Bone marrow (tissue), 2 donors: Measurements from ENCODE around the gene MTHFSD.

Experiments used
- DNase-seq, 2 donors: peaks; one replicate each; lab custom pipeline; 2025; lab: John Stamatoyannopoulos, UW

The MTHFSD gene

DNA sequence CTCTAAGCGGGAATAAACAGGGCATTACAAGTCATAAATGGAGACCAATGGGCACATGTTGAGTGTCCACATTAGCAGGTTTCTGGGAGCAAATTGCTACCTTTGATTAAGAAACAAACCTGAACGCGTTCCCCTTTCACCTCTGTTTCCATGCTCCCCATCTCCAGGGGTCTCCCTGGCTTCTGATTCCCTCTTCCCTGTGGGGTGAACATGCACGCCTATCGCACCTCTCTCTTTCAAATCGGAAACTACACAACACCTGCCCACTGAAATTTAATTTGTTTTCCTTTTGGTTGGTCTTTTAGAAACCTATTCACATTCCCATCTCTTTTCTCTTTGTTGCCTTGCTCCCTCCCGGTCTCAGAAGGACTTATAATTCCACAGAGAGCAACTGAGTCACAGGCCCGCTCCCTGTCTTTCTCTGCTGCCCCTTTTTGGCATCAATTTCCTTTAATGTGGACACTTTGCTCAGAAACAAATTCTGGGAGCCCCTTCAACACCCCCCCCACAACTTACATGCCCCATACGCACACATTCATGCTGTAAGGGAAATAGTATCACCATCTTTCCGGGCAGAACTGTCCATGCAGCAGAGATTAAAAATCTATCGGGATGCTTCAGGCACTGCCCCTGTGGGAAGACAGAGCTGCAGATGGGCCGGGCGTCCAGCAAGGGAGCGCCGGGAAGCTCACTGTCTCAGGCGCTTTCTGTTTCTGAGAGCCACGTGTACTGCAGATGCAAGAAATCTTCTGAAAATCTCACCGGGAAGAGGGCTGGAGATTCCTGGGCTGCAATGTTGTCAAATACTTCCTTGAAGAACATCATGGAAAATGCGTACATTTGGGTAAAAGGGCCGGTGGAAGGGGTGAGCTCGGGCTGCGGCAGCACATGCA, 51.9 kb downstream of the MTHFSD start:
- DNase-seq = no peak

- DNase-seq = no peak
These were observed 52.8 kb downstream of the MTHFSD start for GRCh38 chr16:86501989-86502855.

- DNase-seq = no peak
These were observed 54.1 kb downstream of the MTHFSD start for GRCh38 chr16:86500708-86501510.

GRCh38 chr16:86499889-86500707, 54.9 kb downstream of the MTHFSD start:
- no peak for DNase-seq

GRCh38 chr16:86499440-86499786, 55.6 kb downstream of the MTHFSD start:
- no peak for DNase-seq

GRCh38 chr16:86498671-86499439, 56.2 kb downstream of the MTHFSD start:
- no peak for DNase-seq

- DNase-seq = no peak
These were observed 56.8 kb downstream of the MTHFSD start for GRCh38 chr16:86498155-86498670.

GRCh38 chr16:86497551-86498021, 57.4 kb downstream of the MTHFSD start:
- no peak for DNase-seq

DNA sequence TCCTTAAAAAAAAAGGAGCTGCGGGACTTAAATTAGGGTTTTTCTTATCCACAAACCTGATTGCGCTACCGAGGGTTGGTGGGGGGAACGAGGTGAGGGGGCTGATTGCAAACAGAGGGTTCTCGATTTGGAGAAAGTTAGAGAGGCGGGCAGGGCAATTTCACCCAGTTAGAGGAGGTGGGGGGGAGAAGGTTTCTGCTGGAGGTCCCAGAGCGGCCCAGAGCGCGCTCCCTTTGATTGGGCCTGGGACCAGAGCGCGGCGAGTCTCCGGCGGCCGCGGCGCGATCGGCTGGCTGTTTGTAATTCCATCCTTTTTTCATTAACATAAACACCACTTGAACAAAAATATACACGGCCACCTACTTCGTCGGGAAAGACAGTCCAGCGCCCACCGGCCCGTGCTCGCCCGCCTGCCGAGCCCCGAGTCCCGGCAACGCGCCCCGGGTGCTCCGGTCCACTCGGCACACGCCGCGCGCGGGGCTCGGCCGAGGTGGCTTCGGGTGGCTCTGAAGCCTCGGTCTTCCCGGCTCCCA, 58.0 kb downstream of the MTHFSD start:
- DNase-seq = no peak

DNA sequence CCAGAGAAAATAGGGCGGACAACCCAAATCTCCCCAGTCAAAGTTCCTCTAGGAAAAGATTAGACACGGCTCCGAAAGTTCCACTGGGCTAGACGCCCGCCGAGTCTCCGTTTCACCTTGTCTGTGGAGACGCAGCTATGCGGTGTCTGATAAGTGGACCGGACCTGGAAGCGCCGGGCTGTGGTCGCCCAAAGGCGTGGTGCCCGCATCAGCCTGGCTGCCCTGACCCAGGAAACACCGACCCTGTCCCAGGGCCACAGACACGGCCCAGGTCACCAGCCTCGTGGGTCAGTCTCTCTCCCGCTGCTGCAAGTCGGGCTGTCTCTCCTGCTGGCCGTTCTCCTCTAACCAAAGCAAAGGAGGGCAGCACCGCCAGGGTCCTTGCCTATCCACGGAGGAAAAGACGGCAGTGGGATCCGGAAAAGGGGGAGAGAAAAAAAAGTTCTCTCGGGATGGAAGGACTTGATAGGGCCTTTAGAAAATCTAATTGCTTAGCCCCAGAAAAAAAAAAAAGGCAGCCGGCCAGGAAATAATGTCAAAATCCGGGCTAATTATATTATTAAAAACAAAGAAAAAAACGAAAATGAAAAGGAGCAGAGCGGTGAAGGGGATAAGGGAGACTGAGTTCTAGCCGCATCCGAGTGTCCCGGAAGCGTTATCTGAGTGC, 58.6 kb downstream of the MTHFSD start:
- DNase-seq = no peak

GRCh38 chr16:86495756-86496261, 59.2 kb downstream of the MTHFSD start:
- DNase-seq = no peak

GRCh38 chr16:86495357-86495701, 59.7 kb downstream of the MTHFSD start:
- no peak for DNase-seq

DNA sequence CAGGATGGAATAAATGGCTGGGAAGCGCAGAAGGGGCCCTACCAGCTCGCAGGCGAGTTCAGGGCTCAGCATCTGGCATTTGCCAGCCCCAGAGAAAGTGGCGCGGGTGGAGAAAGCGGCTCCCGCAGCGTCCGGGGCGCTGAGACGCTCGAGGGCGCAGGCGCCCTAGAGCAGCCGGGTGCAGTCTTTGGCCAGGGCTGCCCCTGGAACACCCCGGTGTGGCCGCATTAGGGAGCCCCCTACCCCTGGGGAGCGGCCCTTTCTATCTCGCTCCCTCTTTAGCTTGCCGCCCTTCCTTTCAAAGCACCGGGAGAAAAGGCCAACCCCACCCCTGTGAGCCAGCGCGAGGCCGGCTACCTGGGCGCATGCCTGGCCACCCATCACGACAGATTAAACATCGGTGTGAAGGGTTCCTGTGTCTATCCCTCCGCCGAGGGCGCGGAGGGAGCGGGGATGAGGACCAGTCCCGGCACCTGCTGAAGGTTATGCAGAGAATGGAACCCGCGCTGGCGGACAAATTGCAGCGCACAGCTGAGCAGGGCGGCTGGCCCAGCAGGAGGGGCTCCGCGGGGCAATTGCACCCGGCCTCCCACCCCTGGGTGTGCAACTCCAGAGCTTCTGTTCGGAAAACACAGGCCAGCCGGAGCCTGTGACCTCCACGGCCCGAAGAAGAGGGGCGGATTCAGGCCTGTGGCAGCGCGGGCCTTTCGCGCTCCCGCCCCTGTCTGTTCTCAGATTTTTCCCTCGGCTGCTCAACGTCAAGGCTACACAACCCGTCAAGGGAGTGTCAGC, 60.3 kb downstream of the MTHFSD start:
- no peak for DNase-seq

- no peak for DNase-seq
These were observed 60.9 kb downstream of the MTHFSD start for GRCh38 chr16:86494039-86494564.

GRCh38 chr16:86492961-86493629, 61.9 kb downstream of the MTHFSD start:
- no peak for DNase-seq

DNA sequence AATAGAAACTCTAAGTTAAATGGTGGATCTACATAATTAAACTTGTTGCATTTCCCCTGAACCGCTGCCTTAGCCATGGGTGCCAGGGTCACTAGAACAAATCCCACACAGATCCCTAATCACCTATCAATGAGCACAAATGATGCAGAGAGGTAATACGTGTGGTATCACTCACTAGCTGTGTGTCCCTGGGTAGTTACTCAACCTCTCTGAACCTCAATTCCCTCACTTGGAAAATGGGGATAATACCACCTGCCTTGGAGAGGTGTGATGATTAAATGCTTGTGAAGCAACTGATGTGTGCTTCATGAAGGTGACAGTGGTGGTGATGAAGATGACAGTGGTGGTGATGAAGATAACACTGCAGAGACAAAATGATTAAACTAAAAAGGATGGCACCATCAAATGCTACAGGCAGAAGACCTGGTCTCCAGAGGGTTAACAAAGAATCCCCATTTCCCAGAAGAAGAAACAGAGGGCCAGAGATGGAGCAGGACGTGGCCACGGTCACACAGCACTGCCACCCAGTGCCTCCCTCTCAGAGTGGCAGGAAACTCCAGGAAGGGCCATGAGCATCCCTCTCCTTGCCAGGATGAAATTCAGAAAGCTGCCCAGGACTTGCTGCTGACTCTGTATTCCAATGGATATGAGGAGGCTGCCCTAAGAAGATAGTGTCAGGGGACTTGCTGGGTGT, 62.6 kb downstream of the MTHFSD start:
- DNase-seq = no peak

- no peak for DNase-seq
These were observed 63.4 kb downstream of the MTHFSD start for GRCh38 chr16:86491640-86492023.
